A549 (cell line): ENCODE data around the gene GJB2. TPM values are rescaled to one million over a fixed set of nuclear protein-coding genes. Genes with fewer than 3 reads are reported as not detected.

ENCODE experiments used
- ATAC-seq, 2 experiments: fragments of 200-7000 bp in 1 of 2; fragments of >200 bp in 1 of 2; cut with Nextera tagmentation in 1 of 2; cut with Tn5 transposase in 1 of 2; 3 replicates each; pipeline versions ENCODE4 v1.8.0 to v1.9.1; 2018 to 2020; ENCODE audit warnings: mild to moderate bottlenecking in 1 of 2, moderate library complexity in 1 of 2
- CTCF ChIA-PET: fragments of 300-600 bp; sonication (Branson Sonifier 250); formaldehyde crosslinking; extraction: SDS; loops from one replicate; lab custom pipeline; 2021; ENCODE audit warnings: antibody characterized with exemption, inconsistent platforms; lab: Yijun Ruan, JAX
- POLR2A ChIA-PET: fragments of 350-600 bp; formaldehyde crosslinking; extraction: SDS; loops from one replicate; lab custom pipeline; 2021; ENCODE audit warnings: antibody characterized with exemption, inconsistent platforms; lab: Yijun Ruan, JAX
- DNase-seq, 2 experiments: peaks; one replicate each; pipeline versions ENCODE4 v3.0.0 to v3.0.0-alpha.2; 2011 to 2016; ENCODE audit warnings: low read depth in 1 of 2, low spot score in 1 of 2
- FAIRE-seq: peaks from 2 replicates; lab custom pipeline; 2011; peaks lifted over from hg19 to GRCh38; lab: Jason Lieb, UNC
- H3K27ac ChIP-seq, 2 experiments: fragments of >200 bp; sonication (Bioruptor Twin); formaldehyde crosslinking; 3 replicates each; pipeline ENCODE4 v1.5.1; 2016 to 2017
- H3K4me1 ChIP-seq: fragments of >200 bp; sonication (Bioruptor Twin); formaldehyde crosslinking; 3 replicates; pipeline ENCODE4 v1.6.1; 2016
- H3K4me2 ChIP-seq: fragments of >200 bp; sonication (Bioruptor Twin); formaldehyde crosslinking; 3 replicates; pipeline ENCODE4 v1.6.1; 2016
- H3K4me3 ChIP-seq: fragments of >200 bp; sonication (Bioruptor Twin); formaldehyde crosslinking; 3 replicates; pipeline ENCODE4 v1.5.1; 2016
- H3K9me3 ChIP-seq: fragments of >200 bp; sonication (Bioruptor Twin); formaldehyde crosslinking; 3 replicates; pipeline ENCODE4 v1.6.1; 2016
- CHD2 ChIP-seq: fragments of 150-350 bp; IDR thresholded peaks from 2 replicates; pipeline ENCODE4 v1.6.1; 2014; ENCODE audit warnings: low read length; ENCODE audit not compliant: partially characterized antibody
- CHD4 ChIP-seq: fragments of 200-600 bp; sonication (generic); IDR thresholded peaks from 2 replicates; pipeline ENCODE4 v1.6.1; 2016; ENCODE audit warnings: antibody characterized with exemption, mild to moderate bottlenecking, borderline replicate concordance
- CTCF ChIP-seq: fragments of >200 bp; sonication (Bioruptor Twin); formaldehyde crosslinking; IDR thresholded peaks from 3 replicates; pipeline ENCODE4 v1.5.1; 2016
- EHF ChIP-seq: fragments of 250-450 bp; sonication (Bioruptor Pico); IDR thresholded peaks from 2 replicates; pipeline ENCODE4 v1.5.0; 2020; ENCODE audit warnings: mild to moderate bottlenecking
- GATA3 ChIP-seq: IDR thresholded peaks from 2 replicates; pipeline ENCODE4 v1.6.1; 2012; ENCODE audit warnings: borderline replicate concordance
- HDAC2 ChIP-seq: fragments of 200-600 bp; sonication (generic); IDR thresholded peaks from 2 replicates; pipeline ENCODE4 v1.6.1; 2016
- HOXB13 ChIP-seq: fragments of 250-450 bp; sonication (Bioruptor Pico); IDR thresholded peaks from 2 replicates; pipeline ENCODE4 v1.5.0; 2020; ENCODE audit warnings: low read depth, mild to moderate bottlenecking, moderate library complexity
- HOXB5 ChIP-seq: fragments of 250-450 bp; sonication (Bioruptor Pico); IDR thresholded peaks from 2 replicates; pipeline ENCODE4 v1.5.0; 2020; ENCODE audit warnings: mild to moderate bottlenecking, moderate library complexity
- JUNB ChIP-seq: fragments of >200 bp; sonication (Bioruptor Twin); formaldehyde crosslinking; IDR thresholded peaks from 2 replicates; pipeline ENCODE4 v1.6.1; 2016
- MAFK ChIP-seq: fragments of 450-650 bp; IDR thresholded peaks from 2 replicates; pipeline ENCODE4 v1.6.1; 2014; ENCODE audit not compliant: partially characterized antibody
- NPAS2 ChIP-seq: fragments of 250-450 bp; sonication (Bioruptor Pico); IDR thresholded peaks from 2 replicates; pipeline ENCODE4 v1.8.0; 2022; ENCODE audit warnings: mild to moderate bottlenecking, moderate library complexity, borderline replicate concordance
- RNF2 ChIP-seq: fragments of 200-600 bp; sonication (generic); IDR thresholded peaks from 2 replicates; pipeline ENCODE4 v1.6.1; 2016; ENCODE audit warnings: low read depth, mild to moderate bottlenecking, antibody characterized with exemption, moderate library complexity, borderline replicate concordance
- TFCP2L1 ChIP-seq: fragments of 250-450 bp; sonication (Bioruptor Pico); IDR thresholded peaks from 2 replicates; pipeline ENCODE4 v1.5.0; 2021; ENCODE audit warnings: mild to moderate bottlenecking
- WGBS: methylation state at CpG from one replicate; pipeline ENCODE4 v1.1.6; 2017; ENCODE audit errors: missing lambda C conversion rate; 5-methylcytosine and 5-hydroxymethylcytosine counted together
- polyA plus RNA-seq, 4 experiments: library from polyadenylated mRNA; depleted of rRNA in 3 of 4; stranded (reverse); fragments of >200 nt; fragmentation: RNase III in 1 of 4; extraction: RNeasy Plus Mini Kit Qiagen cat#74134 plus additional on column Dnase treatment in 1 of 4; gene quantifications; 2 replicates in 3 of 4; 3 replicates in 1 of 4; pipeline ENCODE4 v1.2.3, GENCODE V29; 2011 to 2017
- TF ChIP-seq, protein P1 (sequence below): fragments of 200-600 bp; sonication (generic); IDR thresholded peaks from 2 replicates; pipeline ENCODE4 v1.6.1; 2016; ENCODE audit warnings: antibody characterized with exemption, mild to moderate bottlenecking, moderate library complexity
- TF ChIP-seq, protein P2 (sequence below): fragments of 250-450 bp; sonication (Bioruptor Pico); IDR thresholded peaks from 2 replicates; pipeline ENCODE4 v1.5.0; 2021; ENCODE audit warnings: mild to moderate bottlenecking, moderate library complexity, borderline replicate concordance

Gene GJB2
- polyA plus RNA-seq, 2 of the 4 experiments (the other 2 are of a cell fraction), result 0.40 to 0.66 TPM

DNA sequence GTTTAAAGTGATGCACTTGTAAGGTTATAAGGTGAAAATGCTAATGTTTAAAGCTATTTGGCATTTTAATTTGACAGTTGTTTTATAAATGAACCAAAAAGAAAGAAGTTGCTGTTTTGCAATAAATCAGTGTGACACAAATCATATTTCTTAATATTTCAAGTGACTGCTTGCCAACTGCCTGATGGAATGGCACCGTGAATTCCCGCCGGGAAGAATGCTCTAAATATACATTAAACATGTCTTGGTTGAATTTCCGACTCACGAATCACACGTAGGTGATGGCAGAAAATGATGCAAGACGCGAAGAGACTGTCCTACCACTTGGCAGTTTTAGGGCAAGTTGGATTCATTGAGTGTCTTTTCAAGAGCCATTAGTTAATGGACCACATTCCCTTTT, 3.1 kb upstream of the GJB2 start:
- TF ChIP-seq CTCF (no peak), GATA3 (no peak), TFCP2L1 (CRISPR knock-in tag) (no peak)
- peaks cover 13% of the 10 kb centered on the region; the same call in 2 of the 3 replicates for H3K4me1 ChIP-seq
- ATAC-seq (no peak), FAIRE-seq (no peak), DNase-seq (no peak)
- H3K4me2 ChIP-seq, result no peak overlapping the region
- no peak overlapping the region for H3K4me3 ChIP-seq
- 30% methylated on average over 8 of the region's 8 CpGs for WGBS
- no peak overlapping the region for H3K27ac ChIP-seq
- CTCF ChIA-PET, result interaction anchor here (0.6 to 3.9 kb wide), 6 partner anchors 10 to 729 kb away, joined by 3 to 24 read pairs (median 4); no protein-coding TSS in a partner anchor
- H3K9me3 ChIP-seq, result no peaks in the 10 kb centered on the region; the same call in 2 of the 3 replicates
- POLR2A ChIA-PET, result no interaction called here

GRCh38 chr13:20193907-20194631, 1.3 kb upstream of the GJB2 start:
- H3K4me2 ChIP-seq, result no peak overlapping the region
- H3K4me3 ChIP-seq, result no peak overlapping the region
- no peak for FAIRE-seq
- peaks cover 13% of the 10 kb centered on the region; the same call in 2 of the 3 replicates for H3K4me1 ChIP-seq
- ATAC-seq, result no peak
- no peak for DNase-seq
- peak; percentile 60 for TF ChIP-seq MAFK
- TF ChIP-seq, protein P1, sequence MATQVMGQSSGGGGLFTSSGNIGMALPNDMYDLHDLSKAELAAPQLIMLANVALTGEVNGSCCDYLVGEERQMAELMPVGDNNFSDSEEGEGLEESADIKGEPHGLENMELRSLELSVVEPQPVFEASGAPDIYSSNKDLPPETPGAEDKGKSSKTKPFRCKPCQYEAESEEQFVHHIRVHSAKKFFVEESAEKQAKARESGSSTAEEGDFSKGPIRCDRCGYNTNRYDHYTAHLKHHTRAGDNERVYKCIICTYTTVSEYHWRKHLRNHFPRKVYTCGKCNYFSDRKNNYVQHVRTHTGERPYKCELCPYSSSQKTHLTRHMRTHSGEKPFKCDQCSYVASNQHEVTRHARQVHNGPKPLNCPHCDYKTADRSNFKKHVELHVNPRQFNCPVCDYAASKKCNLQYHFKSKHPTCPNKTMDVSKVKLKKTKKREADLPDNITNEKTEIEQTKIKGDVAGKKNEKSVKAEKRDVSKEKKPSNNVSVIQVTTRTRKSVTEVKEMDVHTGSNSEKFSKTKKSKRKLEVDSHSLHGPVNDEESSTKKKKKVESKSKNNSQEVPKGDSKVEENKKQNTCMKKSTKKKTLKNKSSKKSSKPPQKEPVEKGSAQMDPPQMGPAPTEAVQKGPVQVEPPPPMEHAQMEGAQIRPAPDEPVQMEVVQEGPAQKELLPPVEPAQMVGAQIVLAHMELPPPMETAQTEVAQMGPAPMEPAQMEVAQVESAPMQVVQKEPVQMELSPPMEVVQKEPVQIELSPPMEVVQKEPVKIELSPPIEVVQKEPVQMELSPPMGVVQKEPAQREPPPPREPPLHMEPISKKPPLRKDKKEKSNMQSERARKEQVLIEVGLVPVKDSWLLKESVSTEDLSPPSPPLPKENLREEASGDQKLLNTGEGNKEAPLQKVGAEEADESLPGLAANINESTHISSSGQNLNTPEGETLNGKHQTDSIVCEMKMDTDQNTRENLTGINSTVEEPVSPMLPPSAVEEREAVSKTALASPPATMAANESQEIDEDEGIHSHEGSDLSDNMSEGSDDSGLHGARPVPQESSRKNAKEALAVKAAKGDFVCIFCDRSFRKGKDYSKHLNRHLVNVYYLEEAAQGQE, result no peak
- no peak overlapping the region for H3K27ac ChIP-seq
- no peaks in the 10 kb centered on the region for H3K9me3 ChIP-seq
- ChIA-PET CTCF (interaction anchor here (0.6 to 3.5 kb wide), 4 partner anchors 12 to 731 kb away, joined by 3 to 16 read pairs (median 6); no protein-coding TSS in a partner anchor), POLR2A (no interaction called here)
- 76% methylated on average over 24 of the region's 27 CpGs for WGBS

DNA sequence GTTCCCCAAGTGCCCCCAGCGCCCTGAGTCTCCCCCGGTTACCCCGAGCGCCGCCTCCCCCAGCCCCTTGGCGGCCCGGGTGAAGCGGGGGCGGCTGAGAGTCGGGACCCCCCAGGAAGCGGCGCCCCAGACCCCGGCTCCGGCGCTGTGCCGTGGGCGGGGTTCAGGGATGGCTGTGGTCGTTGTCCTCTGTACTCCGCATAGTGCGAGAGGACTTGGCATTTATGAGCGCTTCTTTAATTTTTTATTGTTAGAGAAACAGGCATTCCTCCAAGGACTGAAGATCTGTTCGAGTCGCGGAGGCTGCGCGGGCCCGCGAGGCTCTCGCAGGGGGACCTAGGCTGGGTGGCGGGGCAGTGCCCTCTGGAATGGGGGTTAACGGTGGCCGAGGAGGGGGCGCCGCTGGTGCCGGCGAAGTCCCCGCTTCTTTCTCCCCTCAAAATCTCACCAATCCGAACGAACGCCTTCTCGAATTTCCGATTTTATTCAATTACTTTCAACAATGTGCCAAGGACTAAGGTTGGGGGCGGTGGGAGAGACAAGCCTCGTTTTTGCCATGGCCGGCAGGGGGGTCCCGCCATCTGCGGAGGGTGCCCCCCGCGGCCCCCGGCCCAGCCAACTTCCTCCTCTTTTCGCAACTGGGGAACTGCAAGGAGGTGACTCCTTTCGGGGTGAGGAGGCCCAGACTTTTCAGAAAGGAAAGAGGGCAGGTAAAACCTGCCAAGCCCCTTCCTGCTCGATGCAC, 596 bp upstream of the GJB2 start:
- 39% methylated on average over 33 of the region's 53 CpGs for WGBS
- CTCF ChIA-PET, result interaction anchor here (3.5 kb wide), 1 partner anchor 11 kb away, joined by 16 read pairs; no protein-coding TSS in a partner anchor
- POLR2A ChIA-PET, result no interaction called here
- FAIRE-seq (no peak), ATAC-seq (peak in 1 of 2 experiments; percentile 35; a peak in 4 of 6 replicates), DNase-seq (no peak)
- TF ChIP-seq HOXB5 (CRISPR knock-in tag), result no peak
- TF ChIP-seq CHD2, result no peak
- TF ChIP-seq, protein P2, sequence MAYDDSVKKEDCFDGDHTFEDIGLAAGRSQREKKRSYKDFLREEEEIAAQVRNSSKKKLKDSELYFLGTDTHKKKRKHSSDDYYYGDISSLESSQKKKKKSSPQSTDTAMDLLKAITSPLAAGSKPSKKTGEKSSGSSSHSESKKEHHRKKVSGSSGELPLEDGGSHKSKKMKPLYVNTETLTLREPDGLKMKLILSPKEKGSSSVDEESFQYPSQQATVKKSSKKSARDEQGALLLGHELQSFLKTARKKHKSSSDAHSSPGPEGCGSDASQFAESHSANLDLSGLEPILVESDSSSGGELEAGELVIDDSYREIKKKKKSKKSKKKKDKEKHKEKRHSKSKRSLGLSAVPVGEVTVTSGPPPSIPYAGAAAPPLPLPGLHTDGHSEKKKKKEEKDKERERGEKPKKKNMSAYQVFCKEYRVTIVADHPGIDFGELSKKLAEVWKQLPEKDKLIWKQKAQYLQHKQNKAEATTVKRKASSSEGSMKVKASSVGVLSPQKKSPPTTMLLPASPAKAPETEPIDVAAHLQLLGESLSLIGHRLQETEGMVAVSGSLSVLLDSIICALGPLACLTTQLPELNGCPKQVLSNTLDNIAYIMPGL (CRISPR knock-in tag), result no peak
- no peak for TF ChIP-seq HDAC2
- no peak for TF ChIP-seq CHD4
- TF ChIP-seq JUNB, result no peak
- no peak for TF ChIP-seq NPAS2 (CRISPR knock-in tag)
- TF ChIP-seq EHF, result no peak
- TF ChIP-seq RNF2, result no peak
- TF ChIP-seq HOXB13 (CRISPR knock-in tag), result no peak
- H3K4me3 ChIP-seq, result peak overlapping the region; percentile 76
- H3K9me3 ChIP-seq, result no peaks in the 10 kb centered on the region
- H3K4me2 ChIP-seq, result peak overlapping the region; percentile 100
- peaks cover 7% of the 10 kb centered on the region; the same call in 1 of the 3 replicates for H3K4me1 ChIP-seq
- peak overlapping the region in 1 of 2 experiments; percentile 80; a peak in 3 of 6 replicates for H3K27ac ChIP-seq
